Activated CD4-positive, CD25-positive, alpha-beta regulatory T cell treated with anti-CD3 and anti-CD28 coated beads, Interleukin-2, amount 50 U/mL, for 24 hours (primary cell): ENCODE results near the gene KCTD13.
"Not testable (repeated sequence)": the region's sequence is repeated elsewhere in the genome, so short reads cannot be mapped to it uniquely, and the experiment has no call there.

ENCODE experiments used
- ATAC-seq, 2 donors: fragments of 150-1000 bp; cut with Tn5 transposase; one replicate each; pipeline ENCODE4 v1.10.0; 2021; ENCODE audit warnings: mild to moderate bottlenecking in 1 of 2, moderate library complexity in 1 of 2

KCTD13 gene, protein sequence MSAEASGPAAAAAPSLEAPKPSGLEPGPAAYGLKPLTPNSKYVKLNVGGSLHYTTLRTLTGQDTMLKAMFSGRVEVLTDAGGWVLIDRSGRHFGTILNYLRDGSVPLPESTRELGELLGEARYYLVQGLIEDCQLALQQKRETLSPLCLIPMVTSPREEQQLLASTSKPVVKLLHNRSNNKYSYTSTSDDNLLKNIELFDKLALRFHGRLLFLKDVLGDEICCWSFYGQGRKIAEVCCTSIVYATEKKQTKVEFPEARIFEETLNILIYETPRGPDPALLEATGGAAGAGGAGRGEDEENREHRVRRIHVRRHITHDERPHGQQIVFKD

DNA sequence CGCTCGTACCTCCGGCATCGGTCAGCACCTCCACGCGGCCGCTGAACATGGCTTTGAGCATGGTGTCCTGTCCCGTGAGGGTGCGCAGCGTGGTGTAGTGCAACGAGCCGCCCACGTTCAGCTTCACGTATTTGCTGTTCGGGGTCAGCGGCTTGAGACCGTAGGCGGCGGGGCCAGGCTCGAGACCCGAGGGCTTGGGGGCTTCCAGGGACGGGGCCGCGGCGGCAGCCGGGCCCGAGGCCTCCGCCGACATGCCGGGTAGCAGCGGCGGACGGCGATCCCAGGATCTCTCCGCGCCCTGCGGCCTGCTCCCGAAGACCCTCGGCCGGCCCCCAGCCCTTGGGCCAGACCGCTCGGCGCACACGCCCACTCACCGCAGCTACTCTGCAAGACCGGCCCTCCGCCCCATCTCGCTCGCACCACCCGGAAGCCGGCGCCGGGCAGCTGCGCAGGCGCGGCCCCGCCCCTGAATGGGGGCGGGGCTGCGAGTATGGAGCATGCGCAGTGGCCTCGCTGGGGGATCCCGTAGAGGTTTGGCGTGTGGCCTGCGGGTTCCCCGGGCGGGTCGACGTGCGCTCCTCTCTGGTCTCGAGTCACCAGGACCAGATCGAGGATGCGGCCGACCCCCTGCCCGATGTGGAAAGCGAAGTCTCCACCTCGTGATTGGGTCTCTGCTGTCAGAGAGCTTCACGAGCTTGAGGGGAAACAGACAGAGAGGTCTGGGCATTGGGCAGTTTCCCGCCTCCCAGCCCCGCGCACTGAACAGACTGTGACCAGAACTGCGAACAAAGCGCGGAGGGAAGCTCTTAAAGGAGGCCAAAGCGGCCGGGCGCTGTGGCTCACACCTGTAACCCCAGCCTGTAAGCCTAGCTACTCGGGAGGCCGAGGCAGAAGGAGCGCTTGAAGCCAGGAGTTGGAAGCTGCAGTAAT lies at the start of gene KCTD13:
TSS of gene KCTD13 (minus strand) at position 446 of the 930 bp plus-strand sequence. CDS start at position 253, 193 bp downstream.
- ATAC-seq = peak; percentile 91 to 94

DNA sequence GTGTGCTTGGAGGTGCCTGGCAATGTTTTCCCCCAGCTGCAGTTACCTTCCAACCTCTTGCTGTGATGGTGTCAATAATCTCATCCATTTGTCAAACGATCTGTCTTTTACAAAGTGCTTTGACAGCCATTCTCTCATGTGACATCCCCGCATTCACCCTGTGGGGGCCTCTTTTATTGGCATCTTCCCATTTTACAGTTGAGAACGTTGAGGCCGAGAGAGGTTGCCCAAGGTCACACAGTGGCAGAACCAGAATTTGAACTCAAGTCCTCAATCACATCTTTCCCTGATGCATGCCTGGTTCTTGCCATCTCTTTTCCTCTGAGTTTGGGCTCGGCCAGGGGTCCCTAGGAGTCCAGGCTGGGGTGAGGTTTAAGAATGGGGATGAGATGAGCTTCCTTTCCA lies 49.1 kb upstream of the KCTD13 start:
- no peak for ATAC-seq

DNA sequence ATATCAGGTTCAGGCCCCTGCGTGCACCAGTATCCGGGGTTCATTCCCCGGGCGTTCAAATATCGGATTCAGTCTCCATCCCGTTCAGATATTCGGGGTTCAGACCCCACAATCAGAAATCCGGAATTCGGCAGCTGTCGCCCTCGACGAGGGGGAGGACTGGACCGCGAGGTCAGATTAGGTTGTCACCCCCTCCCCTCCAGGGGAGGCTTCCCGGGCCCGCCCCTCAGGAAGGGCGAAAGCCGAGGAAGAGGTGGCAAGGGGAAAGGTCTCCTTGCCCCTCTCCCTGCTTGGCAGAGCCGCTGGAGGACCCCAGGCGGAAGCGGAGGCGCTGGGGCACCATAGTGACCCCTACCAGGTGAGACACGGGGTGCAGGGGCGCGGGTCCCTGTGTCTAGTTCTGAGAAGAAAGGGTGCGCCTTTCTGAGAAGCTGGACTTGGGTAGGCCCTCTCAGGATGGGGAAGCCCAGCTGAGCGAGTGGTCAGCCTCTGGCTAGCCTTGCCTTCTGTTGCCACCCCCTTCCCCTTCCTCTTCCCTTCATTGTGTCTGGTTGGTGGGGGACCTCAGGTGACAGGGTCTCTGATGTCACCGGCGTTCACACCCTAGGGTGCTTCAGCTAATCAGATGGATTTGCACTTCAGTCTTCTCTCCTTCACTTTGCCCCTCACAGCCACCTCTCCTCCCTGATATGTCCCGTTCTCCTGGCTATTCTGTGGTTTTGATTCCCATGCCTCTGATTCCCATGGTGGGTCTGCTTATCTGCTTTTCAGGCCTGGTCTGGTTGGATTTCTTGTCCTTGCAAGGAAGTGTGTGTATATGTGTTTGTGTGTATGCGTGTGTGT lies 48.5 kb upstream of the KCTD13 start:
- ATAC-seq = no peak

DNA sequence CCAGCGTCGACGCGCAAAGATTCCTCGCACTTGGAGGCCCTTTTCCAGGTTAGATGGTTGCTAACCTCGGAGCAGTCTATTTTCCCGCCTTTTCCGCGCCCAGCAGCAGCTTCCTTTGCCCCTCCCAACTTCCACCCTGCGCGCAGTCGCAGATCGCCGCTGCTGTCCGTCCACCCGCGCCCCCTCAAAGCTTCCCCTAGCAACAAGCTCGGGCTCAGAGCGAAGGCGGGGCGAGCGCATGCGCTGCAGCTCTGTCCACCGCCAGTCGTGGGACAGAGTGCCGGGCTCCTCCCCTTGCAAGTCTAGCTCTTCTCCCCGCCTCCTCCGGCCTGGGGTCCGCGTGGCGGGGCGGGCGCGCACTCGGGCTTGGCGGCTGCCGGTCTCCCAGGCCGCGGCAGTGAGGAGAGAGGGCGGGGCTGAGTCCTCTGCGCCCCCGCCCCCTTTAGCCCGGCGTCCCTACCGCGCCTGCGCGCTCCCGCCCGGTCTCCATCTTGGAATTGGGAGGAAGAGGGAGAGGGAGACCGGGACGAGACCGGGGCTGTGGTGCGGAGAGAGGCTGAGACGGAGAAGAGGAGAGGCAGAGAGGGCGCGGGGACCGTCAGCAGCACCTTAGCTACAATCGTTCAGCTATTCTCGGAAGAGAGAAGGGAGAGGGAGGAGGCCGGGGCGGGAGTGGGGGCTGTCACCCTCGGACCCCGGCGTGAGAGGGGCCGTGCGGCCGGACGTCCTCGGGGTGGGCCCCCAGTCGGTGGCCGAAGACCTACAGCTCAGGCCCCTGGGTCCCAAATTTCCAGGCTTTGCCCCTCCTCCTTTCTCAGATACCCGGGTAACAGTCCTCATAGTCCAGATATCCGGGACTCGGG lies 47.6 kb upstream of the KCTD13 start, which contains the start of gene TAOK2:
TSS of gene TAOK2 (plus strand) at position 485 of the 863 bp plus-strand sequence. CDS start 3,905 bp downstream, outside the sequence.
- peak; percentile 99 for ATAC-seq

DNA sequence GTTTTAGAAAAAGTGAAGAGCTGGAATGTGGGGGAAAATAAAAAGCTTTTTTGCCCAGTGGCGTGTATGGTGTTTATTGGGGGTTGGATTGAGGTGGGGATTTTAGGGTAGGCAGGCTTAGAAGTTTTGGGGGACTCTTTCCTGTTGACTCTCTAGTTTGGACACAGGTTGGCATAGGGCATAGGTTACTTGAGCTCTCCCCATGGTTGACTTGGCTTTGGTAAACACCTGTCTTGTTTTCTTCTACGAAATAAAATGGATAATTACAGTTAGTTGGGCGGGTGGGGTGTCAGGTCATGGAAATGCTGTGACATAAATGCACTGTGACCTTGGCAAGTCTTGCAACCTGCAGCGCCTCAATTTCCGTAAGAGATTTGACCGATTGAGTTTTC lies 47.0 kb upstream of the KCTD13 start:
- ATAC-seq = no peak

DNA sequence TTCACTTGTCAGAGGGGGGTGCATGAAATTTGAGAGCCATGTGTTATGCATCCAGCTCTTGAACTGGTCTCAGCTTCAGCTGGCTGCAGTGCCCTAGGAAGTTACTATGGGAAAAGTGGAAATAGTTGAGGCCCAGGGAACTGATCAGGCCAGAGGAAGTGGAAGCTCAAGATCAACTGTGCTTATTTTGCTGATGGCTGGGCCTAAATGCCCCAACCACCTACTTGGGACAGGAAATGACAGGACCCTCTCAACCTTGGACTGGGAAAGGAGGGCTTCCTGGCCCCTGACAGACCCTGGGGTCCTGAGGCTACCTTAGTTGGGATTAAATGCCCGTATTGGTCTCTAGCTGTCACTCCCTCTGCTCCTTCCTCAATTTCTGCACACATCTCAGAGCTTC lies 46.5 kb upstream of the KCTD13 start:
- no peak for ATAC-seq

DNA sequence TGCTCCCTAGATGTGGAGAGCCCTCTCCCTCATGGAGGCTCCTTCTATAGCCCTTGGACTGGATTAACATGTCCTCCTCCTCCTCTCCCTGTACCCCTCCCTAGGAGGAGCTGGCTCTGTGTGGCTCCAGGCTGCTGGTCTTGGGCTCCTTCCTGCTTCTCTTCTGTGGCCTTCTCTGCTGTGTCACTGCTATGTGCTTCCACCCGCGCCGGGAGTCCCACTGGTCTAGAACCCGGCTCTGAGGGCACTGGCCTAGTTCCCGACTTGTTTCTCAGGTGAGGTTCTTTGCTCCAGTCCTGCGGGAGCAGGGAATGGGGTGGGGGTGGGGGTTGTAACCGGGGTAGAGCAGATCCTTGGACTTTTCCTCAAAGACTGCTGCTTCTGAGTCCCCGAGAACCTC lies 45.3 kb upstream of the KCTD13 start:
- ATAC-seq = no peak

DNA sequence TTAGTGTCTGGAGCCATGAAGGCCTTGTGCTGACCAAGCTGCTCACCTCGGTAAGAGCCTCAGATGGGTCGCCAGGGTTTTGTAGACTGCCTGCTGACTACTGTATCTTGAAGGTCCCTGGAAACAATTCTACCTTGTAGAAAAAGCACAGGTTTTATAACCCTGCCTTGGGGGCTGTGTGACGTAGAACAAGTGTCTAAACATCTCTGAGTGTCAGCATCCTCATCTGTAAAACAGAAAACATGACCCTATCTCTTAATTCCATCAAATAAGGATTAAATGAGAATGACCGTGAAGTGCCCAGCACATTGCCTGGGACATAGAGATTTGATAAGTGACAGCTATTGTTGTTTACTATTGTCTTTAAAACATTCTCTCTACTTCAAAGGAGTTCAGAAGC lies 42.2 kb upstream of the KCTD13 start:
- ATAC-seq = no peak

DNA sequence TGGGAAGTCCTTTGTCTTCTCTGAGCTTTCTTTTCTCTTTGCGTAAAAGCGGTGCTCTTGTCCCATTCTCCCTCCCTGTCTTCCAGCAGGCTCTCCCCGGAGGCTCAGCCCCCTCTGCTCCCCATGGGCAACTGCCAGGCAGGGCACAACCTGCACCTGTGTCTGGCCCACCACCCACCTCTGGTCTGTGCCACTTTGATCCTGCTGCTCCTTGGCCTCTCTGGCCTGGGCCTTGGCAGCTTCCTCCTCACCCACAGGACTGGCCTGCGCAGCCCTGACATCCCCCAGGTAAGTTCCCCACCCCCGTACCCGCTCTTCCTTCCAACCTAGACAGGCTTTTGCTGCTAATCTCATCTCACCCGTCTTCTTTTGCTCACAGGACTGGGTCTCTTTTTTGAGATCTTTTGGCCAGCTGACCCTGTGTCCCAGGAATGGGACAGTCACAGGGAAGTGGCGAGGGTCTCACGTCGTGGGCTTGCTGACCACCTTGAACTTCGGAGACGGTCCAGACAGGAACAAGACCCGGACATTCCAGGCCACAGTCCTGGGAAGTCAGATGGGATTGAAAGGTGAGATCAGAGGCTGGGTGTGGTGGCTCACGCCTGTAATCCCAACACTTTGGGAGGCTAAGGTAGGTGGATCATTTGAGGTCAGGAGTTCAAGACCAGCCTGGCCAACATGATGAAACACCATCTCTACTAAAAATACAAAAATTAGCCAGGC lies 37.2 kb upstream of the KCTD13 start:
- ATAC-seq = no peak

DNA sequence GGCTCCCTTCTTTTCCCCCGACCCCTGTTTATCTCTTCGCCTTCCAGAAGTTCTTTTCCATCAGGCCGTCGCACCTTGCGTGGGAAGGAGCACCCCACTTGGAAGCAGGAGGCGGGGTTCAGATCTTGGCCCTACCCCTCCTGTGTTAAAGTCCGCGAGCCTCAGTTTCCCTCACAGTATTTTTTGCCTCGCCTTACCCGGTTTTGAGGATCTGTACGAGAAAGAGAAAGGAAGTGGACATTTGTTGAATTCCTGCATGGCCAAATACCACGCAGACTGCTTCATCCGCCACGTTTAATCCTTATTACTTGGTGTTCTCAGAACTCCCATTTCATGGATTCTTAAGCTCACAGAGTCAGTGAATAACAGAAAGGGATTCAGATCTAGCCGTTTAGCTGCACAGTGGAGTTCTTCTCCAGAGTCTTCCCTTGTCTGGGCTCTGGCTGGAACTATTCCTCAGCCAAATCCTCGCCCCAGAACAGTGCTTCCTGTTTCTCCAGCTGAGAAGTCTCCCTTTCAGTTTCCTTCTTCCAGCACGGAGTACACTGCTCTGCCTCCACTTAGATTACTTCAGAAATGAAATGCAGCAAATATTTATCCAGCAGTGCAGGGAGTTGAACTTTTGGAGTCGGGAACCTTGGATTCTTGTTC lies 36.4 kb upstream of the KCTD13 start:
- no peak for ATAC-seq

DNA sequence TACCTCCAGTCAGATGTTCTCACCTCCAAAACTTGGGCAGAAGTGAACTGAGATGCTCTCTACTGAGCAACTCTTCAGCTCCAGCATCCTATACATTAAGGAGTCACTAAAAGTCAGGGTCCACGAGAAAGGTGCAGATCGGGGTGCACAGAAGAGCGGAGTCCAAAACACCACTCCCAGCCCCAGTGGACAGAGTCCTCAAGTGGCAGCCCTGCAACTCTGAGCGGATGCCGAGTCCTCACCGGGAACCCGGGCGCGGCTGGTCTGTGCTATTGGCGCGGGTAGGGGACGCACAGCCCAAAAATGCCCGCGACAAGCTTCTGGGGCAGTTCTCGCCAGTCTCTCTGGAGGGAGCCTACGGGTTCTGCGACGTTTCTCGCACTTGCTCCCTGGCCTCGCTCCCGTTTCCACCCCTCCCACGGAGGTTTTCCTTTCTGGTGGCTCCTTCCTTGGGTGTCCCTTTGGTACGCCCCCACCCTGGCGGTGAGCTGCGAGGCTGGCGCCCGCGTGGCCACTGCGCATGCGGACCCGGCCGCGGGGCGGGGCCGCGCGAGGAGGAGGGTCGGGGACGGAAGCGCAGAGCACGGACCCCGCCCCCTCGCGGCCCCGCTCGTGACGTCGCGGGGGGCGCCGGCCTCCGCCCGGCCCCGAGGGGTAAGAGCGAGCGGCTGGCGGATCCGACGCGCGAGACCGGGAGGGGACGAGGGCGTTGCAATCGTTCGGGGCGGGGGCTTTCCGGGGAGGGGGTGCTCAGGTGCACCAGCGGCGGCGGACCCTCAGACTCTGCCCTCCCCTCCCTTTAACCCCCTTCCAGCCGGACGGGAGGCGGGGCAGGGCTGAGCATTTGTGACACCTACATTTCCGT lies 35.7 kb upstream of the KCTD13 start, which contains the start of gene TMEM219:
TSS of gene TMEM219 (plus strand) at position 601 of the 865 bp plus-strand sequence. CDS start 1,065 bp downstream, outside the sequence.
- peak; percentile 86 to 88 for ATAC-seq

DNA sequence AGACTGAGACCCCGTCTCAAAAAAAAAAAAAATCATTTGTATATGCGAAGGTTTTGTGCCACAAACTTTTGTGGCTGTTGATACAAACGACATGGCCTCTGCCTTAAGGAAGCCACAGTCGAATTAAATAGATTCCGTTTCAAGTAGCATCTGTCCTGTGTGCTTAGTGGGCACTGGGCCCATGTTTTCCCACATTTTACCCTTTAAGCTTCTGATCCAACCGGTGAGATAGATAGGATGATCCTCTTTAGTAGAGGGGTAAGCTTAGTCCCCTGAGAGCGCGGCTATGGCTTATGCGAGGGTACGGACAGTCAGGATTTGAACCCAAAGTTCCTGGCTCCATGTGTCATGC lies 35.1 kb upstream of the KCTD13 start:
- no peak for ATAC-seq

DNA sequence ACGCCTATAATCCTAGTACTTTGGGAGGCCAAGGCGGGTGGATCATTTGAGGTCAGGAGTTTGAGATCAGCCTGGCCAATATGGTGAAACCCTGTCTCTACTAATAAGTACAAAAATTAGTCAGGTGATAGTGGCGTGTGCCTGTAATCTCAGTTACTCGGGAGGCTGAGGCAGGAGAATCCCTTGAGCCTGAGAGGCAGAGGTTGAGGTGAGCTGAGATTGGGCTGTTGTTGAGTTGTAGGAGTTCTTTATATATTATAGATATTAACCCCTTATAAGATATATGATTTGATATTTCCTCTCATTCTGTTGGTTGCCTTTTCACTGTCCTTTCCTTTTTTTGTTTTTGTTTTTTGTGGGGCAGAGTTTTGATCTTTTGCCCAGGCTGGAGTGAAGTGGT lies 33.8 kb upstream of the KCTD13 start:
- not testable (repeated sequence) for ATAC-seq

DNA sequence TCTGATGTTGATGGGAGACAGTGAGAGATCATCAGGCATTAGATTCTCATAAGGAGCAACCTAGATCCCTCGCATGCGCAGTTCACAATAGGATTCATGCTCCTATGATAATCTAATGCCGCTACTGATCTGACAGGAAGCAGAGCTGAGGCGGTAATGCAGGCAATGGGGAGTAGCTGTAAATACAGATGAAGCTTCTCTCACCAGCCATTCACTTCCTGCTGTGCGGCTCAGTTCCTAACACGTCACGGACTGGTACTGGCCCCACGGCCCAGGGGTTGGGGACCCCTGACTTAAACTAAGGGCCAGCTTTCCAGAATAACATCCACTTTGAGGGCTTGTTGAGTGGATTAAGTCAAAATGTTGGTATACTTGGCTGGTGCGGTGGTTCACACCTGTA lies 33.3 kb upstream of the KCTD13 start:
- ATAC-seq = no peak

DNA sequence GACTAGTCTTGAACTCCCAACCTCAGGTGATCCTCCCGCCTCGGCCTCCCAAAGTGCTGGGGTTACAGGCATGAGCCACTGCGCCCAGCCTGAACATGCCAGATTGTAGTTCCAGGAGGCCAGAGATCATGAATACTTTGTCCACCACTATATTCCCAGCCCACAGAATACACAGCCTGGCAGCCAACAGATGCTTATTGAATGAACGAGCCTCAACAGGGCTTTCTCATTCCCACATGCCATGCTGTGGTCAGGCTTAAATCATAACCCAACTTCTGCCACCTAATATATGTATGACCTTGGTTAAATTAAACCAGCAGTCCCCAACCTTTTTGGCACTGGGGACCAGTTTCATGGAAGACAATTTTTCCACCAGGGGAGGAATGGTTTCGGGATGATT lies 32.7 kb upstream of the KCTD13 start:
- no peak for ATAC-seq

DNA sequence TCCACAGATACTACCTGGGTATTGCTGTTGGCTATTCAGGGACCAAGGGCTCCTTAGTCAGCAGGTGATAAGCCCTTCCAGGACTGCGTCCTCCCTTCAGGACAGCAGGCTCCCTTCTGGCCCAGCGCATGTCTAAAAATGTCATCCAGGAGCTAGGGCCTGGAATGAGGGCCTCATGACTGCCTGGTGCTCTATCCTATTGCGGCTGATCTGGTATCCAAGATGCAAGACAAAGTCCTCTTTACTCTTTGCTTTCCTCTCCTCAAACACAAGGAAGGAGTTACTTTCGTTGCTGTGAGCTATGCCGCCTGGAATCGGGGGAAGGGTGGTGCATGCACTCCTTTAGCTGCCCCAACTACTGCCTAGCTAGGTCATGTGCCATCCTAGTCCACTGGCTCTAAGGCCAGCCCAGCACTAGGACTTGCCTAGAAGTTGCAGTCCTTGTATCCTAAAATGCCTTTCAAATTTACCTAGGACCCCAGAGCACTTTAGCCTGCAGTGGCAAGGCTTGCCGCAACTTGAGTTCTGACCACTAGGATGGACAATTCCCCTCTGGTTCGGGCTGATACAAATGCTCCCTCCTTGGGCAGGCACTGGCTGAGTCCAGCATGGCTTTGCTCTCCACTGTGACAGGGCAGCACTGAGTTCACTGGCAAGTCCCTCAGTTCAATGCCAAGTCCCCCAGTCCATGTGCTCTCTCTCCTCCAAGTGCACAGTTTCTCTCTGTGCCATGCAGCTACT lies 25.8 kb upstream of the KCTD13 start:
- no peak for ATAC-seq

DNA sequence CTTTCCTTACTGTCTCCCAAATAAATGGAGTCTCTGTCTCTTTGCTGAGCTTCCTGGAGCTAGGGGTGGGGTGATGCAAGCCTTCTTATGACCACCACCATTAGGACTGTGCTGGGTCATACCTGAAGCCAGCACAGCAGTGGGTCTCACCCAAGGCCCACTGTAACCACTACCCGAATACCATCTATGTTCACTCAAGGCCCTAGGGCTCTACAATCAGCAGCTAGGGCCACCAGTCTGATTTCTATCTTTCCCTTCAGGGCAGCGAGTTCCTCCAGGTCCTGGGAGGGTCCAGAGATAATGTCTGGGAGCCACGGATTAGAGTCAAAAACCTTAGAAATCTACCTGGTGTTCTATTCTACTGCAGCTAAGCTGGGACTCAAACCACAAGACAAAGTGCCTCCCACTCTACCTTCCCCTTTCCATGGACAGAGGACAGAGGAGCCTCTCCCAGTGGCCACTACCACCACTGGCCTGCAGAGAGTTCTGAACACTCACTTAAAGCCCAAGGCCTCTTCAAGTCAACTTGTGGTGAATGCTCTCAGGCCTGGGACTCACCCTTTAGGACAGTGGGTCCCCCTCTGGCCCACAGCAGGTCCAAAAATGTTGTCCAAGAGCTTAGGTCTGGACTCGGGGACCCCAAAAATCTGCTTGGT lies 24.9 kb upstream of the KCTD13 start:
- ATAC-seq = no peak

DNA sequence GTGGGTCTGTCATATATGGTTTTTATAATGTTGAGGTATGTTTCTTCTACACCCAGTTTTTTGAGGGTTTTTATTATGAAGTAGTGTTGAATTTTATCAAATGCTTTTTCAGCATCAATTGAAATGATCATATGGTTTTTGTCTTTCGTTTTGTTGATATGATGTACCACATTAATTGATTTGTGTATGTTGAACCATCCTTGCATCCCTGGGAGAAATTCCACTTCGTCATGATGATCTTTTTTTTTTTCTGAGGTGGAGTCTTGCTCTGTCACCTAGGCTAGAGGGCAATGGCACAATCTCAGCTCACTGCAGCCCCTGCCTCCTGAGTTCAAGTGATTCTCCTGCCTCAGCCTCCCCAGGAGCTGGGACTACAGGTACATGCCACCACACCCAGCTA lies 21.9 kb upstream of the KCTD13 start:
- no peak for ATAC-seq
